ENCODE data around the gene RREB1. TPM values are rescaled to one million over a fixed set of nuclear protein-coding genes. Genes with fewer than 3 reads are reported as not detected.
"Not testable (repeated sequence)": the region's sequence is repeated elsewhere in the genome, so short reads cannot be mapped to it uniquely, and the experiment has no call there.

The RREB1 gene
- total and polyA plus RNA-seq, 2 experiments from 2014 or later, result 8.5 to 25.5 TPM

GRCh38 chr6:7155871-7156579, 48.3 kb downstream of the RREB1 start (continued):
- TF ChIP-seq, protein P1, sequence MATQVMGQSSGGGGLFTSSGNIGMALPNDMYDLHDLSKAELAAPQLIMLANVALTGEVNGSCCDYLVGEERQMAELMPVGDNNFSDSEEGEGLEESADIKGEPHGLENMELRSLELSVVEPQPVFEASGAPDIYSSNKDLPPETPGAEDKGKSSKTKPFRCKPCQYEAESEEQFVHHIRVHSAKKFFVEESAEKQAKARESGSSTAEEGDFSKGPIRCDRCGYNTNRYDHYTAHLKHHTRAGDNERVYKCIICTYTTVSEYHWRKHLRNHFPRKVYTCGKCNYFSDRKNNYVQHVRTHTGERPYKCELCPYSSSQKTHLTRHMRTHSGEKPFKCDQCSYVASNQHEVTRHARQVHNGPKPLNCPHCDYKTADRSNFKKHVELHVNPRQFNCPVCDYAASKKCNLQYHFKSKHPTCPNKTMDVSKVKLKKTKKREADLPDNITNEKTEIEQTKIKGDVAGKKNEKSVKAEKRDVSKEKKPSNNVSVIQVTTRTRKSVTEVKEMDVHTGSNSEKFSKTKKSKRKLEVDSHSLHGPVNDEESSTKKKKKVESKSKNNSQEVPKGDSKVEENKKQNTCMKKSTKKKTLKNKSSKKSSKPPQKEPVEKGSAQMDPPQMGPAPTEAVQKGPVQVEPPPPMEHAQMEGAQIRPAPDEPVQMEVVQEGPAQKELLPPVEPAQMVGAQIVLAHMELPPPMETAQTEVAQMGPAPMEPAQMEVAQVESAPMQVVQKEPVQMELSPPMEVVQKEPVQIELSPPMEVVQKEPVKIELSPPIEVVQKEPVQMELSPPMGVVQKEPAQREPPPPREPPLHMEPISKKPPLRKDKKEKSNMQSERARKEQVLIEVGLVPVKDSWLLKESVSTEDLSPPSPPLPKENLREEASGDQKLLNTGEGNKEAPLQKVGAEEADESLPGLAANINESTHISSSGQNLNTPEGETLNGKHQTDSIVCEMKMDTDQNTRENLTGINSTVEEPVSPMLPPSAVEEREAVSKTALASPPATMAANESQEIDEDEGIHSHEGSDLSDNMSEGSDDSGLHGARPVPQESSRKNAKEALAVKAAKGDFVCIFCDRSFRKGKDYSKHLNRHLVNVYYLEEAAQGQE (IDR thresholded peaks at IDR 0.05; ENCODE audit: unreplicated experiment), result no peak

DNA sequence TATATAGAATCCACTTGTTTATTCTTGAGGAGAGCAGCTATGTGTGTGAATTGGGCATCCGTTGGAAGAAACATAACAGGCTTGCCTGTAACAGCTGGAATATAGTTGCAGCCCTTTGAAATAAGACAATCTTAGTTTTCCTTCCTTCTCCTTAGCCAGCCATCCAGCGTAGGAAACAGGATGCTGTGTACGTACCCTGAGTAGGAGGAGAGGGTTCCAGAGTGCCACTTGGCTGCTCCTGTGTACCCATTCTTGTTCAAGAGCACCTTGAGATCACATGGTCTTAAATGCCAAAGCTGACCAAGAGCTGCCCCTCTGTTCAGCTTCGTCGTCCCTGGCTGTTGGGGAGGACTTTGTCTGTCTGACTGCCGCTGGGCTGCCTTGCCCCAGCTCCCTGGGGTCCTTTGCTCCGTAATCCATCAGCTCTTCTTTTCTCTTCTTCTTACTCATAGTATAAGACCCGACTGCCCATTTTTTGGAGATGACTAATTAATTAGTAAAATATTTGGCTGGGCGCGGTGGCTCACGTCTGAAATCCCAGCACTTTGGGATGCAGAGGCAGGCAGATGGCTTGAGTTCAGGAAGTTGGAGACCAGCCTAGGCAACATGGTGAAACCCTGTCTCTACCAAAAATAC, 49.0 kb downstream of the RREB1 start:
- H3K36me3 ChIP-seq (ENCODE audit: insufficient read depth), result no peaks in the 10 kb centered on the region
- H3K79me2 ChIP-seq (replicated peaks; ENCODE audit: insufficient read depth), result peaks cover 88% of the 10 kb centered on the region
- TF ChIP-seq CREB1 (CRISPR knock-in tag; IDR thresholded peaks at IDR 0.05; ENCODE audit: low read depth) (no peak), POLR2AphosphoS5 (IDR thresholded peaks at IDR 0.05; ENCODE audit: low read depth) (peak; percentile 18; the same call in 1 of the 2 replicates)
- Mint-ChIP-seq H3K27ac (peak overlapping the region; percentile 68; the same call in 1 of the 2 replicates), H3K36me3 (ENCODE audit: low read depth) (no peaks in the 10 kb centered on the region; the same call in 2 of the 3 replicates), H3K4me1 (peaks cover 77% of the 10 kb centered on the region), H3K27me3 (ENCODE audit: insufficient read depth, low read depth, poor library complexity) (no peaks in the 10 kb centered on the region), H3K4me3 (no peak overlapping the region), H3K9me3 (no peaks in the 10 kb centered on the region)
- no peak overlapping the region for H3K4me3 ChIP-seq
- no peak for DNase-seq (ENCODE audit: low spot score)
- no peaks in the 10 kb centered on the region for H3F3A ChIP-seq (replicated peaks; ENCODE audit: low read depth)
- no peaks in the 10 kb centered on the region for H3K9me2 ChIP-seq (ENCODE audit: insufficient read depth)
- H3K27me3 ChIP-seq (ENCODE audit: insufficient read depth), result no peaks in the 10 kb centered on the region
- H3K4me2 ChIP-seq, result no peak overlapping the region
- peak overlapping the region; percentile 70; the same call in 1 of the 2 replicates for H3K27ac ChIP-seq (ENCODE audit: low read depth)
- ATAC-seq, result no peak
- peaks cover 38% of the 10 kb centered on the region for H3K4me1 ChIP-seq (ENCODE audit: insufficient read depth)
- no peaks in the 10 kb centered on the region for H4K20me1 ChIP-seq (replicated peaks; ENCODE audit: insufficient read depth)
- H2AFZ ChIP-seq, result no peak overlapping the region

DNA sequence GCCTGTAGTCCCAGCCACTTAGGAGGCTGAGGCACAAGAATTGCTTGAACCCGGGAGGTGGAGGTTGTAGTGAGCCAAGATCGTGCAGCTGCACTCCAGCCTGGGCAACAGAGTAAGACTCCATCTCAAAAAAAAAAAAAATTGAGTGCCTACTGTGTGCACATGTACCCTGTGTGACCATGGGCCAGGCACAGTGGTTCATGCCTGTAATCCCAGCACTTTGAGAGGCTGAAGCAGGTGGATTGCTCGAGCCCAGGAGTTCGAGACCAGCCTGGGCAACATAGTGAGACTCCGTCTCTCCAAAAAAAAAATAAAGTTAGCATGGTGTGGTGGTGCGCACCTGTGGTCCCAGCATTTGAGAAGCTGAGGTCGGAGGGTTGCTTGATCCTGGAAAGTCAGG, 49.5 kb downstream of the RREB1 start:
- not testable (repeated sequence) for H2AFZ ChIP-seq; H3K9me3 Mint-ChIP-seq; H3K27me3 ChIP-seq (ENCODE audit: insufficient read depth); H3K36me3 Mint-ChIP-seq (ENCODE audit: low read depth); DNase-seq (ENCODE audit: low spot score); H3F3A ChIP-seq (replicated peaks; ENCODE audit: low read depth); H3K36me3 ChIP-seq (ENCODE audit: insufficient read depth); H3K9me2 ChIP-seq (ENCODE audit: insufficient read depth); H3K4me3 Mint-ChIP-seq; H3K27me3 Mint-ChIP-seq (ENCODE audit: insufficient read depth, low read depth, poor library complexity); H4K20me1 ChIP-seq (replicated peaks; ENCODE audit: insufficient read depth); ATAC-seq; H3K4me3 ChIP-seq; H3K27ac ChIP-seq (ENCODE audit: low read depth); H3K4me2 ChIP-seq
- peaks cover 88% of the 10 kb centered on the region for H3K79me2 ChIP-seq (replicated peaks; ENCODE audit: insufficient read depth)
- H3K4me1 Mint-ChIP-seq, result peaks cover 77% of the 10 kb centered on the region
- H3K27ac Mint-ChIP-seq, result peak overlapping the region; percentile 80; the same call in 1 of the 2 replicates
- H3K4me1 ChIP-seq (ENCODE audit: insufficient read depth), result peaks cover 38% of the 10 kb centered on the region

Data from GM23338 (cell line).